ENCODE data around the gene LRRC7.

DNA sequence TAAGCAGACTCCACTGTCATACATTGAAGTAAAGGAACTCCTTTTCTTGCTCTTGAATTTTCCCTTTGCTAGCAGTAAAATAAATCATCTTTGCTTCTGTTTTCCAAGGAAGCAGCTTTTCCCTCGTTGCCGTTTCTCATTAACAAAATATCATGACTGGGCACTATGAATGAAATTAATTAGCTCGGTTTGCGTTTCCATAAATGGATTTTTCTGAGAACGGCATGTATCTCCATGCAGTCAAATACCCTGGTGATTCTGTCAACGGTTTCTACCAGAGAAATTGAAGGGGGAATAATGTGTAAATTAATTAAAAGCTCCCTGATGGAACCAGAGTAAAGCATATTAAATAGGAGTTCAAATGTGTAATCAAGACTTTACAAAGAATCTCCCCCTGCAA is 372.5 kb downstream of the LRRC7 start:
- TF ChIP-seq, protein P1, sequence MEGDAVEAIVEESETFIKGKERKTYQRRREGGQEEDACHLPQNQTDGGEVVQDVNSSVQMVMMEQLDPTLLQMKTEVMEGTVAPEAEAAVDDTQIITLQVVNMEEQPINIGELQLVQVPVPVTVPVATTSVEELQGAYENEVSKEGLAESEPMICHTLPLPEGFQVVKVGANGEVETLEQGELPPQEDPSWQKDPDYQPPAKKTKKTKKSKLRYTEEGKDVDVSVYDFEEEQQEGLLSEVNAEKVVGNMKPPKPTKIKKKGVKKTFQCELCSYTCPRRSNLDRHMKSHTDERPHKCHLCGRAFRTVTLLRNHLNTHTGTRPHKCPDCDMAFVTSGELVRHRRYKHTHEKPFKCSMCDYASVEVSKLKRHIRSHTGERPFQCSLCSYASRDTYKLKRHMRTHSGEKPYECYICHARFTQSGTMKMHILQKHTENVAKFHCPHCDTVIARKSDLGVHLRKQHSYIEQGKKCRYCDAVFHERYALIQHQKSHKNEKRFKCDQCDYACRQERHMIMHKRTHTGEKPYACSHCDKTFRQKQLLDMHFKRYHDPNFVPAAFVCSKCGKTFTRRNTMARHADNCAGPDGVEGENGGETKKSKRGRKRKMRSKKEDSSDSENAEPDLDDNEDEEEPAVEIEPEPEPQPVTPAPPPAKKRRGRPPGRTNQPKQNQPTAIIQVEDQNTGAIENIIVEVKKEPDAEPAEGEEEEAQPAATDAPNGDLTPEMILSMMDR (IDR thresholded peaks at IDR 0.05), result no peak
- no peak for TF ChIP-seq POLR2A (IDR thresholded peaks at IDR 0.05)

Measured in ovary (tissue), 3 donors.